GM12891 (cell line): ENCODE data around the gene KCNG3.

Source experiments
- POLR2A ChIP-seq: IDR thresholded peaks from 2 replicates; pipeline ENCODE4 v1.6.1; 2011; ENCODE audit warnings: low read depth, low read length, control low read depth
- POLR2AphosphoS5 ChIP-seq: IDR thresholded peaks from 2 replicates; pipeline ENCODE4 v1.6.1; 2011; ENCODE audit warnings: low read depth, low read length, control low read depth
- SPI1 ChIP-seq: IDR thresholded peaks from 2 replicates; pipeline ENCODE4 v1.6.1; 2011; ENCODE audit warnings: low read depth, low read length, control low read depth

- TF ChIP-seq POLR2A = no peak
- no peak for TF ChIP-seq POLR2AphosphoS5
- no peak for TF ChIP-seq SPI1
Measured at GRCh38 chr2:42457011-42457410, 36.8 kb downstream of the KCNG3 start.
